ENCODE measurements around the gene C10orf67.
"Not testable (repeated sequence)": the region's sequence is repeated elsewhere in the genome, so short reads cannot be mapped to it uniquely, and the experiment has no call there.

C10orf67 gene

GRCh38 chr10:23315966-23316365 lies 28.6 kb downstream of the C10orf67 start:
- H3K9me3 ChIP-seq (ENCODE audit: insufficient read depth, low read depth, low read length), result no peaks in the 10 kb centered on the region
- H3K4me3 ChIP-seq (ENCODE audit: low read length), result no peak overlapping the region
- no peak overlapping the region for H3K27ac ChIP-seq (ENCODE audit: low read length)
- no peak overlapping the region for H3K9ac ChIP-seq (ENCODE audit: low read depth, low read length)
- H3K36me3 ChIP-seq (ENCODE audit: insufficient read depth, low read depth, low read length), result no peaks in the 10 kb centered on the region
- H3K27me3 ChIP-seq (ENCODE audit: insufficient read depth, low read length), result no peaks in the 10 kb centered on the region
- H3K4me1 ChIP-seq (ENCODE audit: insufficient read depth, low read length), result no peaks in the 10 kb centered on the region

- no peaks in the 10 kb centered on the region for H3K4me1 ChIP-seq (ENCODE audit: insufficient read depth, low read length)
- H3K9ac ChIP-seq (ENCODE audit: low read depth, low read length), result no peak overlapping the region
- no peak overlapping the region for H3K27ac ChIP-seq (ENCODE audit: low read length)
- no peaks in the 10 kb centered on the region for H3K27me3 ChIP-seq (ENCODE audit: insufficient read depth, low read length)
- H3K4me3 ChIP-seq (ENCODE audit: low read length), result no peak overlapping the region
- H3K36me3 ChIP-seq (ENCODE audit: insufficient read depth, low read depth, low read length), result no peaks in the 10 kb centered on the region
- no peaks in the 10 kb centered on the region for H3K9me3 ChIP-seq (ENCODE audit: insufficient read depth, low read depth, low read length)
Observed at GRCh38 chr10:23314835-23315239, 29.8 kb downstream of the C10orf67 start.

GRCh38 chr10:23311034-23311433 lies 33.6 kb downstream of the C10orf67 start:
- Histone ChIP-seq H3K4me1 (ENCODE audit: insufficient read depth, low read length) (no peaks in the 10 kb centered on the region), H3K36me3 (ENCODE audit: insufficient read depth, low read depth, low read length) (no peaks in the 10 kb centered on the region), H3K9ac (ENCODE audit: low read depth, low read length) (no peak overlapping the region), H3K9me3 (ENCODE audit: insufficient read depth, low read depth, low read length) (no peaks in the 10 kb centered on the region), H3K4me3 (ENCODE audit: low read length) (no peak overlapping the region), H3K27ac (ENCODE audit: low read length) (no peak overlapping the region), H3K27me3 (ENCODE audit: insufficient read depth, low read length) (no peaks in the 10 kb centered on the region)

- Histone ChIP-seq H3K36me3 (ENCODE audit: insufficient read depth, low read depth, low read length) (no peaks in the 10 kb centered on the region), H3K27ac (ENCODE audit: low read length) (no peak overlapping the region), H3K4me1 (ENCODE audit: insufficient read depth, low read length) (no peaks in the 10 kb centered on the region), H3K27me3 (ENCODE audit: insufficient read depth, low read length) (no peaks in the 10 kb centered on the region), H3K4me3 (ENCODE audit: low read length) (no peak overlapping the region), H3K9me3 (ENCODE audit: insufficient read depth, low read depth, low read length) (no peaks in the 10 kb centered on the region), H3K9ac (ENCODE audit: low read depth, low read length) (no peak overlapping the region)
Observed at GRCh38 chr10:23310404-23310803, 34.2 kb downstream of the C10orf67 start.

- not testable (repeated sequence) for H3K27ac ChIP-seq (ENCODE audit: low read length); H3K4me3 ChIP-seq (ENCODE audit: low read length); H3K4me1 ChIP-seq (ENCODE audit: insufficient read depth, low read length); H3K9ac ChIP-seq (ENCODE audit: low read depth, low read length); H3K9me3 ChIP-seq (ENCODE audit: insufficient read depth, low read depth, low read length); H3K27me3 ChIP-seq (ENCODE audit: insufficient read depth, low read length); H3K36me3 ChIP-seq (ENCODE audit: insufficient read depth, low read depth, low read length)
Observed at GRCh38 chr10:23299961-23300360, 44.6 kb downstream of the C10orf67 start.

GRCh38 chr10:23294638-23295247 lies 49.9 kb downstream of the C10orf67 start:
- H3K9ac ChIP-seq (ENCODE audit: low read depth, low read length), result no peak overlapping the region
- no peak overlapping the region for H3K27ac ChIP-seq (ENCODE audit: low read length)
- no peak overlapping the region for H3K4me3 ChIP-seq (ENCODE audit: low read length)
- H3K36me3 ChIP-seq (ENCODE audit: insufficient read depth, low read depth, low read length), result no peaks in the 10 kb centered on the region
- no peaks in the 10 kb centered on the region for H3K4me1 ChIP-seq (ENCODE audit: insufficient read depth, low read length)
- 0 out of 2 replicates have a peak, but pooled peaks cover 5% of the 10 kb centered on the region for H3K27me3 ChIP-seq (ENCODE audit: insufficient read depth, low read length)
- no peaks in the 10 kb centered on the region for H3K9me3 ChIP-seq (ENCODE audit: insufficient read depth, low read depth, low read length)

- no peak overlapping the region for H3K4me3 ChIP-seq (ENCODE audit: low read length)
- H3K36me3 ChIP-seq (ENCODE audit: insufficient read depth, low read depth, low read length), result no peaks in the 10 kb centered on the region
- H3K27ac ChIP-seq (ENCODE audit: low read length), result no peak overlapping the region
- H3K9me3 ChIP-seq (ENCODE audit: insufficient read depth, low read depth, low read length), result no peaks in the 10 kb centered on the region
- H3K27me3 ChIP-seq (ENCODE audit: insufficient read depth, low read length), result 0 out of 2 replicates have a peak, but pooled peaks cover 5% of the 10 kb centered on the region
- H3K4me1 ChIP-seq (ENCODE audit: insufficient read depth, low read length), result no peaks in the 10 kb centered on the region
- no peak overlapping the region for H3K9ac ChIP-seq (ENCODE audit: low read depth, low read length)
Observed at GRCh38 chr10:23293973-23294590, 50.5 kb downstream of the C10orf67 start.

GRCh38 chr10:23293145-23293724 lies 51.4 kb downstream of the C10orf67 start:
- H3K27me3 ChIP-seq (ENCODE audit: insufficient read depth, low read length), result 0 out of 2 replicates have a peak, but pooled peaks cover 5% of the 10 kb centered on the region

GRCh38 chr10:23291551-23292334 lies 52.9 kb downstream of the C10orf67 start:
- Histone ChIP-seq H3K27me3 (ENCODE audit: insufficient read depth, low read length) (0 out of 2 replicates have a peak, but pooled peaks cover 5% of the 10 kb centered on the region), H3K36me3 (ENCODE audit: insufficient read depth, low read depth, low read length) (no peaks in the 10 kb centered on the region), H3K4me1 (ENCODE audit: insufficient read depth, low read length) (no peaks in the 10 kb centered on the region), H3K27ac (ENCODE audit: low read length) (no peak overlapping the region), H3K9me3 (ENCODE audit: insufficient read depth, low read depth, low read length) (no peaks in the 10 kb centered on the region), H3K4me3 (ENCODE audit: low read length) (no peak overlapping the region), H3K9ac (ENCODE audit: low read depth, low read length) (no peak overlapping the region)

More at GRCh38 chr10:23293145-23293724, 51.4 kb downstream of the C10orf67 start:
- no peaks in the 10 kb centered on the region for H3K9me3 ChIP-seq (ENCODE audit: insufficient read depth, low read depth, low read length)
- no peak overlapping the region for H3K9ac ChIP-seq (ENCODE audit: low read depth, low read length)
- no peak overlapping the region for H3K4me3 ChIP-seq (ENCODE audit: low read length)
- H3K36me3 ChIP-seq (ENCODE audit: insufficient read depth, low read depth, low read length), result no peaks in the 10 kb centered on the region
- no peaks in the 10 kb centered on the region for H3K4me1 ChIP-seq (ENCODE audit: insufficient read depth, low read length)
- no peak overlapping the region for H3K27ac ChIP-seq (ENCODE audit: low read length)

- Histone ChIP-seq H3K4me3 (ENCODE audit: low read length) (no peak overlapping the region), H3K27me3 (ENCODE audit: insufficient read depth, low read length) (no peaks in the 10 kb centered on the region), H3K4me1 (ENCODE audit: insufficient read depth, low read length) (peaks cover 11% of the 10 kb centered on the region; the same call in 1 of the 2 replicates), H3K27ac (ENCODE audit: low read length) (no peak overlapping the region), H3K9ac (ENCODE audit: low read depth, low read length) (no peak overlapping the region), H3K36me3 (ENCODE audit: insufficient read depth, low read depth, low read length) (no peaks in the 10 kb centered on the region), H3K9me3 (ENCODE audit: insufficient read depth, low read depth, low read length) (no peaks in the 10 kb centered on the region)
Observed at GRCh38 chr10:23284674-23285335, 59.8 kb downstream of the C10orf67 start.

- H3K4me1 ChIP-seq (ENCODE audit: insufficient read depth, low read length), result peaks cover 11% of the 10 kb centered on the region; the same call in 1 of the 2 replicates
Observed at GRCh38 chr10:23284155-23284554, 60.4 kb downstream of the C10orf67 start.

More at GRCh38 chr10:23284155-23284554, 60.4 kb downstream of the C10orf67 start:
- H3K4me3 ChIP-seq (ENCODE audit: low read length), result no peak overlapping the region
- no peaks in the 10 kb centered on the region for H3K27me3 ChIP-seq (ENCODE audit: insufficient read depth, low read length)
- H3K9ac ChIP-seq (ENCODE audit: low read depth, low read length), result no peak overlapping the region
- H3K27ac ChIP-seq (ENCODE audit: low read length), result no peak overlapping the region
- no peaks in the 10 kb centered on the region for H3K36me3 ChIP-seq (ENCODE audit: insufficient read depth, low read depth, low read length)
- H3K9me3 ChIP-seq (ENCODE audit: insufficient read depth, low read depth, low read length), result no peaks in the 10 kb centered on the region

All from iPS-20b (cell line).